Measurements from ENCODE around the gene POLR2E.
"Not testable (repeated sequence)": the region's sequence is repeated elsewhere in the genome, so short reads cannot be mapped to it uniquely, and the experiment has no call there.

Gene POLR2E

DNA sequence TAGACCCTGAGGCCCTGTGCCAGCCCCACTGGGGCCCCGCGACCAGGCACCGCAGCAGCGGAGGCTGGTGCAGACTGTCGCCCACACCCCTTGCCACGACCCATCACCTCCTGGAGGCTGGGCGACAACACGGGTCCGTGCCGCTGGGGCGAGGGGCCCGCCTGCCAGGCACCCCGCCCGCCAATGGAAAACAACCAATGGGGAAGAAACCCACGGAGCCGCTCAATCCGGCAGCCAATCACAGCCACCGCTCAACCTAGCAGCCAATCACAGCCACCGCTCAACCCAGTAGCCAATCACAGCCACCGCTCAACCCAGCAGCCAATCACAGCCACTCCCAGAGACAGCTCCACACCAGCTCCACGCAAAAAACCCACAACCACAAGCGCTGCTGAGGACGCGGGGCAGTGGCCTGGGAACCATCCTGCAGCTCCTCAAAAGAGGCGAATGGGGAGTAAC, 38.3 kb upstream of the POLR2E start:
- no peak overlapping the region for H3K27ac Mint-ChIP-seq
- TF ChIP-seq, protein P1, sequence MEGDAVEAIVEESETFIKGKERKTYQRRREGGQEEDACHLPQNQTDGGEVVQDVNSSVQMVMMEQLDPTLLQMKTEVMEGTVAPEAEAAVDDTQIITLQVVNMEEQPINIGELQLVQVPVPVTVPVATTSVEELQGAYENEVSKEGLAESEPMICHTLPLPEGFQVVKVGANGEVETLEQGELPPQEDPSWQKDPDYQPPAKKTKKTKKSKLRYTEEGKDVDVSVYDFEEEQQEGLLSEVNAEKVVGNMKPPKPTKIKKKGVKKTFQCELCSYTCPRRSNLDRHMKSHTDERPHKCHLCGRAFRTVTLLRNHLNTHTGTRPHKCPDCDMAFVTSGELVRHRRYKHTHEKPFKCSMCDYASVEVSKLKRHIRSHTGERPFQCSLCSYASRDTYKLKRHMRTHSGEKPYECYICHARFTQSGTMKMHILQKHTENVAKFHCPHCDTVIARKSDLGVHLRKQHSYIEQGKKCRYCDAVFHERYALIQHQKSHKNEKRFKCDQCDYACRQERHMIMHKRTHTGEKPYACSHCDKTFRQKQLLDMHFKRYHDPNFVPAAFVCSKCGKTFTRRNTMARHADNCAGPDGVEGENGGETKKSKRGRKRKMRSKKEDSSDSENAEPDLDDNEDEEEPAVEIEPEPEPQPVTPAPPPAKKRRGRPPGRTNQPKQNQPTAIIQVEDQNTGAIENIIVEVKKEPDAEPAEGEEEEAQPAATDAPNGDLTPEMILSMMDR (IDR thresholded peaks at IDR 0.05; ENCODE audit: unreplicated experiment in 3 of 3), result no peak
- no peaks in the 10 kb centered on the region for H3K9me3 Mint-ChIP-seq
- no peaks in the 10 kb centered on the region for H3K36me3 Mint-ChIP-seq (ENCODE audit: low read depth)
- H3K4me3 Mint-ChIP-seq, result peak overlapping the region in 2 of 3 experiments; percentile 32 to 34
- peaks cover 4% of the 10 kb centered on the region for H3K4me1 Mint-ChIP-seq
- H3K27me3 Mint-ChIP-seq (ENCODE audit: low read depth), result no peaks in the 10 kb centered on the region

DNA sequence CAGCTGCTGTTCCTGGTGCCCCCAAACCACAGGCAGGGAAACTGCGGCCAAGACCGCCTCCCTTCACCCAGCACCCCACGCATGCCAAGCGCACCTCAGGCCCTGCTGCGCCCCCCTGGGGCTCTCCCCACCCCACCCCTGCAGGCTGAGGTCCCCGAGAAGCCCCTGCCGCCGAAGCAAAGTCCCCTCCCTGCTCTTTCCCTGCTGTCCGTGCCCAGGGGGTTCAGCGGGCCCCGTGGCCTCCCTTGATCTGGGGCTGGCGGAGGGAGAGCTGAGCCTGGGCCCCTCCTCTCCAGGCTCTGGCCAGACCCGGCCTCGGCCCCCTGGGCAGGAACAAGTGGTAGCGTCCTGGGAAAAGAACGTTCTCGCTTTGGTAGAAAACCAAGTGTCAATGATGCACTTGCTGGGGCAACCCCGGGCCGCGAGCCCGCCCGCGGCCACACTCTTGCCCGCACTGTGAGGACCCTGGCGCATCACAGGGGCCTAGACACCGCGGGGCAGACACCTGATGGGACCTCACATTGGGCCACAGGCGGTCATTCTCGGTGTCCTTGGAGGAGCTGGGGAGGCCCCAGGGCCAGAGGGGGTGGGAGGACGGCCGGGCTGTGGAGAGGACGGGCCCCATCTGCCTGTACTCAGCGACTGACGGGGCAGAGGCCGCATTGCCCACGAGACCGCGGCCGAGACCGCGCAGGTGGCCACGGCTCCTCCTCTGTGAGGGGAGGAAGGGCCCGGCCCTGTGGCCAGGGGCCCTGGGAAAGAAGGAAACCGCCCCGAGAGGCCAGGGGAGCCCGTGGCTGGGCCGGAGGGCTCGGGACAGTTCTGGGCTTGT, 37.6 kb upstream of the POLR2E start:
- H3K27ac Mint-ChIP-seq, result no peak overlapping the region
- no peaks in the 10 kb centered on the region for H3K9me3 Mint-ChIP-seq
- peaks cover 4% of the 10 kb centered on the region for H3K4me1 Mint-ChIP-seq
- H3K36me3 Mint-ChIP-seq (ENCODE audit: low read depth), result no peaks in the 10 kb centered on the region
- H3K27me3 Mint-ChIP-seq (ENCODE audit: low read depth), result no peaks in the 10 kb centered on the region
- TF ChIP-seq, protein P1 (IDR thresholded peaks at IDR 0.05; ENCODE audit: unreplicated experiment in 3 of 3), result no peak
- no peak overlapping the region for H3K4me3 Mint-ChIP-seq

DNA sequence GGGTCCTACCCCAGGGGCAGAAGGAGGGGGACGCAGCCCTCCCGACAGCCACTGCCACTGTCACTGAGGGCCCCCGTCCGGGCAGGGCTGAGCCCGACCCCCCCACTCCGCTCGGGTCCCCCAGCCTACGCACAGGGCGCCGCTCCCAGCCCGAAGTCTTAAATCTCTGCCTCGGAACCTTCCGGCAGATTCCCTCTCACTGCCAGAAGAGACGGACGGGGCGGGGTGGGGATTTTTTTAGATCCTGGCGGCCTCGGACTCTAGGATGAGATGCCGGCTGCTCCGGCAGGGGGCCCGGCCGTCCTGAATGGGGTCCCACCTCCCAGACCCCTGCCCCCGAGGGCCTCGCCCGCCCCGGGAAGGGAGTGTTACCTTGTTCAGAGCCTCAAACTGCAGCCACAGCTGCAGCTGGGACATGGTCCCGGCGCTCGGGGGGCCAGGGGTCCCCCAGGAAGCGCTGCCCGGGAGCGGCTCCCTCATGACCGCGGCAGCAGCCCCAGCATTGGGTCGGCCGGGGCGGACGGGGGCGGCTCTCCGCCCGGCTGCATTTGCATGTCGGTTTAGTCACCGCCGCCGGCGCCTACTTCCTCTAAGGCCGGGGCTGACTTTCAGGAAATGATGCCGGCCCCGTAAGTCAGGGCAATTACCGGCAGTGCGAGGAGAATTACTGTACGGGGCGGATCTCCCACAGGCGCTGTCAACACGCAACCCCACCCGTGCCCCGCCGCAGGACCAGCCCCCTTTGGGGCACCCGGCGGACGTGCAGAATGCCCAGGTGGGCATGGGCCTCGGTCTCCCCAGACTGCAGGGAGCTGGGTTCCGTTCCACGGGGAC, 36.8 kb upstream of the POLR2E start:
- TF ChIP-seq, protein P1 (IDR thresholded peaks at IDR 0.05; ENCODE audit: unreplicated experiment in 3 of 3), result peak in 2 of 3 experiments; percentile 16 to 21
- no peaks in the 10 kb centered on the region for H3K9me3 Mint-ChIP-seq
- no peaks in the 10 kb centered on the region for H3K27me3 Mint-ChIP-seq (ENCODE audit: low read depth)
- no peaks in the 10 kb centered on the region for H3K36me3 Mint-ChIP-seq (ENCODE audit: low read depth)
- H3K4me3 Mint-ChIP-seq, result peak overlapping the region in 2 of 3 experiments; percentile 53 to 58
- H3K4me1 Mint-ChIP-seq, result peaks cover 4% of the 10 kb centered on the region
- H3K27ac Mint-ChIP-seq, result no peak overlapping the region

DNA sequence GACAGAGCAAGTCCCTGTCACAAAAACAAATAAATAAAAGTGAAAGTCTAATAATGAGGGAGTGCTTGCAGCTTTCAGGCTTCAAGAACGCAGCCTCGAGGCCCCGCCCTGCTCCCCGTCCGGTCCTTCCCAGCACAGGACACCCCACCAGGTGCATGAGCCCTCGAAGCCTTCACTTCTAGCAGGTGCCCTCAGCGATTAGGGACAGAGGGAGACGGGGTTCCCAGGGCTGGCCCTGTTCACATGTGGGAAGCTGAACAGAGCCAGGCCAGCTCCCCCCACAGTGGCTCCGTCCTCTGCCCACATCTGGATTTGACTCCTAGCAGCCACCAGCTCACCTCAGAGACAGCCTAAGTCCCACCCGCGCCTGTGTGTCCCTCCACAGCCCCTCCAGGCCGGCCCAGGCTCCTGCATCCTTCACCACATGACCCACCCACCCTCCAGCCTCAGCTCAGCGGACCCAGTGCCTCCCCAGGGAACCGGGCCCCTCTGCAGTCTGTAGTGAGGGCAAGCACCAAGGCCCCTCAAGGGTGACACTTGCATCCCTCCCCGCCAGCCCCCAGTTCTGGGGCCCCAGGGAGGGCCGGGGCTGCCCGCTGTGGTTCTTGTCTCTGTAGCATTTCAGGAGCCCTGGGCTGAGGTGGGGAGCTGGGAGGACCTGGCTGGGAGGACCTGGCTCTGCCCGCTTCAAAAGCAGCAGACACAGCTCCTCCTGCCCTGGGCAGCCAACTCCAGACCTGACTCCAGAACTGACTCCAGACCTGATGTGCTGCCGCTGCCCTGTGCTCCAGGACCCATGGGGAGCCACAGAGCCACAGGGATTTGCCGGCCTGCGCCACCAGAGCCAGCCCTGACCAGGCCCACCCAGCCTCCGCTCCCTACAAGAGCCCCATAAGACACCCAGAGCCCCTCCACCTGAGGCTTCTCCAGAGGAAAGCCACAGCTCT, 35.9 kb upstream of the POLR2E start:
- Mint-ChIP-seq H3K4me3 (peak overlapping the region; percentile 23 to 53 (median 50)), H3K9me3 (no peaks in the 10 kb centered on the region), H3K27me3 (ENCODE audit: low read depth) (no peaks in the 10 kb centered on the region), H3K4me1 (no peaks in the 10 kb centered on the region), H3K36me3 (ENCODE audit: low read depth) (no peaks in the 10 kb centered on the region), H3K27ac (no peak overlapping the region)
- TF ChIP-seq, protein P1 (IDR thresholded peaks at IDR 0.05; ENCODE audit: unreplicated experiment in 3 of 3), result no peak

DNA sequence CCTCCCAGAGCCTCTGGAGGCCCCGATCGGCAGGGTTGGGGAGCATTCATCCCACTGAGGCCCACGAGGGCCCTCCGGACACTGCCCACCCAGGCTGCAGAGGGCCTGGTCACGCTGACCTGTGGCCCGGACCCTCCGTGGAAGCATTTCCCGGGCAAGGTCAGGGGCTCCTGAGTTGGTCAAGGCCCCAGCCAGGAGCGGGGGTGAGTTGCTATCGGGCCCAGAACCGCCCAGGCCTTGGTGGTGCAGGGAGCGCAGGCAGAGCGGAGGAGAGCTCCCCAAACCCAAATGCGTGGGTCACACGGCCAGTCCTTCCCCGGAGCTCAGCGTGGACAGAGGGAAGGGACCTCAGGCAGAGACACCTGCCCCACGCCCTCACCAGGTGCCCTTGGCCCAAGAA, 34.4 kb upstream of the POLR2E start:
- Mint-ChIP-seq H3K4me1 (no peaks in the 10 kb centered on the region), H3K27me3 (ENCODE audit: low read depth) (no peaks in the 10 kb centered on the region), H3K27ac (no peak overlapping the region), H3K36me3 (ENCODE audit: low read depth) (no peaks in the 10 kb centered on the region), H3K4me3 (no peak overlapping the region), H3K9me3 (no peaks in the 10 kb centered on the region)
- TF ChIP-seq, protein P1 (IDR thresholded peaks at IDR 0.05; ENCODE audit: unreplicated experiment in 3 of 3), result no peak

DNA sequence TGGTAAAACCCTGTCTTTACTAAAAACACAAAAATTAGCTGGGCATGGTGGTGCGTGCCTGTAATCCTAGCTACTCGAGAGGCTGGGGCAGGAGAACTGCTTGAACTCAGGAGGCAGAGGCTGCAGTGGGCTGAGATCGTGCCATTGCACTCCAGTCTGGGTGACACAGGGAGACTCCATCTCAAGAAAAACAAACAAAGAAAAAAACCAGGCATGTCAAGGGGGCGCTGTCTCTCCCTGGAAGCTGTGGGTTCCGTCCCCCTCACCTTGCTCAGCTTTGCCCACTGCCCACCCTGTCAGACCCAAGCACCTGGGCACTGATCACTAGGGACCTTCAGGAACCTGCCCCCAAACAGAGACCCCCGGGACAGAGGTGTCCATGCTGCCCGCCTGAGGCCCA, 33.9 kb upstream of the POLR2E start:
- not testable (repeated sequence) for H3K4me1 Mint-ChIP-seq; H3K9me3 Mint-ChIP-seq; H3K27ac Mint-ChIP-seq; H3K27me3 Mint-ChIP-seq (ENCODE audit: low read depth); H3K4me3 Mint-ChIP-seq; H3K36me3 Mint-ChIP-seq (ENCODE audit: low read depth)
